Stomach (tissue), 4 donors: ENCODE measurements around the gene RPL15.

ENCODE experiments used
- CTCF ChIP-seq, 7 experiments: fragments of 450-650 bp in 4 of 7; fragments of 200-600 bp in 3 of 7; sonication (generic) in 3 of 7; IDR thresholded peaks; one replicate each; pipeline ENCODE4 v1.5.1; 2016 to 2019; ENCODE audit warnings: antibody characterized with exemption in 7 of 7, control low read depth in 2 of 7, mild to moderate bottlenecking in 1 of 7
- POLR2A ChIP-seq, 4 donors: fragments of 450-650 bp; IDR thresholded peaks; one replicate each; pipeline ENCODE4 v1.6.1; 2016; ENCODE audit warnings: antibody characterized with exemption in 4 of 4, control low read depth in 2 of 4, mild to moderate bottlenecking in 1 of 4, moderate library complexity in 1 of 4

GRCh38 chr3:23953523-23953922, 36.6 kb downstream of the RPL15 start:
- TF ChIP-seq POLR2A (IDR thresholded peaks at IDR 0.05) (no peak), CTCF (IDR thresholded peaks at IDR 0.05) (no peak)
